ENCODE data around the gene SETBP1. TPM values are rescaled to one million over a fixed set of nuclear protein-coding genes. Genes with fewer than 3 reads are reported as not detected.

Gene SETBP1
- total and polyA plus RNA-seq, 9 of the 15 experiments (the other 6 are each of a cell fraction or from before 2014, with no cell fraction given): under 0.01 to 0.13 (median 0.04) TPM

GRCh38 chr18:44778788-44779187 is 98.1 kb downstream of the SETBP1 start:
- intact Hi-C loops (cut with micrococcal nuclease): no loop called here
- Histone ChIP-seq H2AFZ (ENCODE audit: low read depth, low read length) (no peak overlapping the region), H3K27me3 (ENCODE audit: control insufficient read depth in 2 of 2, insufficient read depth in 2 of 2, low read length in 2 of 2) (peaks cover 0 to 5% of the 10 kb centered on the region in 2 experiments; a peak in 1 of 5 replicates), H3K9ac (ENCODE audit: insufficient read depth in 1 of 2, low read depth in 2 of 2, low read length in 2 of 2) (no peak overlapping the region), H3K4me1 (replicated peaks in 1 of 2; ENCODE audit: control insufficient read depth in 2 of 2, insufficient read depth in 2 of 2, low read length in 2 of 2) (no peaks in the 10 kb centered on the region), H3K79me2 (ENCODE audit: control insufficient read depth, insufficient read depth, low read length) (no peaks in the 10 kb centered on the region), H3K4me3 (no peak overlapping the region), H3K36me3 (ENCODE audit: control insufficient read depth, insufficient read depth, low read length) (no peaks in the 10 kb centered on the region), H4K20me1 (replicated peaks; ENCODE audit: control insufficient read depth, insufficient read depth, low read length) (no peaks in the 10 kb centered on the region), H3K9me3 (replicated peaks; ENCODE audit: control insufficient read depth, insufficient read depth, low read depth, low read length) (no peaks in the 10 kb centered on the region), H3K4me2 (ENCODE audit: insufficient read depth, low read length) (no peak overlapping the region), H3K27ac (ENCODE audit: extremely low read depth, low read depth, low read length) (no peak overlapping the region), H3K9me1 (ENCODE audit: control insufficient read depth, insufficient read depth, low read length) (no peaks in the 10 kb centered on the region)
- TF ChIP-seq HBP1 (CRISPR knock-in tag; IDR thresholded peaks at IDR 0.05) (no peak), E2F3 (CRISPR knock-in tag; IDR thresholded peaks at IDR 0.05) (no peak), ZNF77 (CRISPR knock-in tag; IDR thresholded peaks at IDR 0.05) (no peak), HDAC3 (IDR thresholded peaks at IDR 0.05; ENCODE audit: borderline replicate concordance, partially characterized antibody) (no peak), SIRT6 (IDR thresholded peaks at IDR 0.05; ENCODE audit: low read depth, low read length) (no peak), HDAC2 (IDR thresholded peaks at IDR 0.05) (no peak), POU5F1 (IDR thresholded peaks at IDR 0.05; ENCODE audit: borderline replicate concordance, low read depth, low read length, partially characterized antibody) (no peak), FOSL1 (tag; conservative IDR thresholded peaks at IDR 0.05) (no peak), ARHGAP35 (IDR thresholded peaks at IDR 0.05; ENCODE audit: partially characterized antibody) (no peak), MEIS2 (IDR thresholded peaks at IDR 0.05; ENCODE audit: partially characterized antibody) (no peak), CXXC5 (CRISPR knock-in tag; IDR thresholded peaks at IDR 0.05) (no peak), TCF7L2 (IDR thresholded peaks at IDR 0.05; ENCODE audit: low read depth, low read length) (no peak), FOXA3 (CRISPR knock-in tag; conservative IDR thresholded peaks at IDR 0.05 in 1 of 2, IDR thresholded peaks at IDR 0.05 in 1 of 2) (no peak), ILF3 (IDR thresholded peaks at IDR 0.05; ENCODE audit: borderline replicate concordance) (no peak), ARID3A (IDR thresholded peaks at IDR 0.05; ENCODE audit: borderline replicate concordance, low read depth, low read length) (no peak)
- no TSS peak for BruUV-seq (replicated peaks)
- in situ Hi-C loops (cut with MboI): no loop called here
- 0% methylated on average over 4 of the region's 6 CpGs for WGBS (ENCODE audit: insufficient coverage, low coverage, missing lambda C conversion rate)
- FAIRE-seq (no peak), DNase-seq (ENCODE audit: extremely low read depth in 1 of 4, low spot score in 3 of 4) (no peak), ATAC-seq (no peak)
- ChIA-PET CTCF (ENCODE audit: low intra/inter-chr PET ratio) (no interaction called here), POLR2A (no interaction called here)
